Ramos (cell line): Measurements from ENCODE around the gene MYO5B.

Experiments
- in situ Hi-C: fragments of 300-500 bp; cut with MboI; formaldehyde crosslinking; loops from one replicate; pipeline ENCODE4 v1.14.3; 2022; ENCODE audit warnings: low sequenced_read_pairs; ENCODE audit not compliant: unreplicated experiment

Gene MYO5B

GRCh38 chr18:50190236-50190635 is 4.7 kb downstream of the MYO5B start:
- in situ Hi-C loops = no loop called here

GRCh38 chr18:50189160-50189559 is 5.8 kb downstream of the MYO5B start:
- in situ Hi-C loops = no loop called here

GRCh38 chr18:50188652-50189051 is 6.3 kb downstream of the MYO5B start:
- in situ Hi-C loops = no loop called here

GRCh38 chr18:50187659-50188058 is 7.3 kb downstream of the MYO5B start:
- in situ Hi-C loops = no loop called here

- in situ Hi-C loops = no loop called here
These were observed 8.6 kb downstream of the MYO5B start for GRCh38 chr18:50186385-50186784.

GRCh38 chr18:50183556-50183955 is 11.4 kb downstream of the MYO5B start:
- in situ Hi-C loops = no loop called here

- in situ Hi-C loops = no loop called here
These were observed 12.4 kb downstream of the MYO5B start for GRCh38 chr18:50182511-50182910.

GRCh38 chr18:50181590-50181989 is 13.4 kb downstream of the MYO5B start:
- in situ Hi-C loops = no loop called here

GRCh38 chr18:50179465-50179864 is 15.5 kb downstream of the MYO5B start:
- in situ Hi-C loops = no loop called here

GRCh38 chr18:50177294-50177992 is 17.5 kb downstream of the MYO5B start:
- in situ Hi-C loops = no loop called here

- in situ Hi-C loops = no loop called here
These were observed 22.6 kb downstream of the MYO5B start for GRCh38 chr18:50172367-50172766.

- in situ Hi-C loops = no loop called here
These were observed 23.5 kb downstream of the MYO5B start for GRCh38 chr18:50171406-50171805.

GRCh38 chr18:50170004-50170403 is 24.9 kb downstream of the MYO5B start:
- in situ Hi-C loops = no loop called here

- in situ Hi-C loops = no loop called here
These were observed 25.8 kb downstream of the MYO5B start for GRCh38 chr18:50169149-50169548.

GRCh38 chr18:50167966-50168365 is 27.0 kb downstream of the MYO5B start:
- in situ Hi-C loops = no loop called here

- in situ Hi-C loops = no loop called here
These were observed 28.0 kb downstream of the MYO5B start for GRCh38 chr18:50166901-50167300.

- in situ Hi-C loops = no loop called here
These were observed 31.4 kb downstream of the MYO5B start for GRCh38 chr18:50163505-50163904.

GRCh38 chr18:50162486-50163304 is 32.3 kb downstream of the MYO5B start:
- in situ Hi-C loops = no loop called here

GRCh38 chr18:50161597-50162205 is 33.2 kb downstream of the MYO5B start:
- in situ Hi-C loops = no loop called here

- in situ Hi-C loops = no loop called here
These were observed 35.3 kb downstream of the MYO5B start for GRCh38 chr18:50159654-50160046.
